GM12878 (cell line): Measurements from ENCODE around the gene ZSCAN22. TPM values are rescaled to one million over a fixed set of nuclear protein-coding genes. Genes with fewer than 3 reads are reported as not detected.
"Not testable (repeated sequence)": the region's sequence is repeated elsewhere in the genome, so short reads cannot be mapped to it uniquely, and the experiment has no call there.

ENCODE experiments used
- ATAC-seq: fragments of 200-7000 bp; cut with Tn5 transposase; 3 replicates; pipeline ENCODE4 v1.9.1; 2020; ENCODE audit warnings: mild to moderate bottlenecking, moderate library complexity
- BruUV-seq: library from RNA; stranded (reverse); fragments of 400-500 nt; replicated peaks from 2 replicates; lab custom pipeline; 2021; lab: Mats Ljungman, UMichigan
- CTCF ChIA-PET: fragments of 300-600 bp; sonication (Branson Sonifier 250); formaldehyde crosslinking; extraction: SDS; loops from one replicate; lab custom pipeline; 2021; ENCODE audit warnings: inconsistent platforms; lab: Yijun Ruan, JAX
- POLR2A ChIA-PET: fragments of 350-600 bp; formaldehyde crosslinking; extraction: SDS; loops from one replicate; lab custom pipeline; 2021; ENCODE audit warnings: inconsistent platforms; lab: Charles Lee
- RAD21 ChIA-PET: fragments of 300-600 bp; sonication (Branson Sonifier 250); formaldehyde crosslinking; loops from one replicate; lab custom pipeline; 2023; ENCODE audit warnings: antibody characterized with exemption; ENCODE audit not compliant: unreplicated experiment; lab: Charles Lee
- SMC1A ChIA-PET: fragments of 300-600 bp; sonication (Branson Sonifier 250); formaldehyde crosslinking; loops from one replicate; lab custom pipeline; 2023; ENCODE audit not compliant: unreplicated experiment, uncharacterized antibody; lab: Charles Lee
- DNase-seq: peaks from one replicate; pipeline ENCODE4 v3.0.0-alpha.2; 2011; ENCODE audit warnings: low read depth, low spot score
- FAIRE-seq: peaks from 3 replicates; lab custom pipeline; 2011; peaks lifted over from hg19 to GRCh38; lab: Jason Lieb, UNC
- H2AFZ ChIP-seq: 2 replicates; pipeline ENCODE4 v1.6.0; 2011; ENCODE audit warnings: low read depth, low read length, control low read depth; ENCODE audit not compliant: control insufficient read depth
- H3K27ac ChIP-seq: 2 replicates; pipeline ENCODE4 v1.5.1; 2011; ENCODE audit warnings: control low read depth; ENCODE audit not compliant: control insufficient read depth, insufficient read depth
- H3K27me3 ChIP-seq, 2 experiments: replicated peaks in 1 of 2; 2 replicates each; pipeline versions ENCODE4 v1.6.0 to v1.6.1; 2011; ENCODE audit warnings: low read length in 1 of 2; ENCODE audit not compliant: control insufficient read depth in 2 of 2, insufficient read depth in 2 of 2
- H3K36me3 ChIP-seq, 2 experiments: 2 replicates each; pipeline ENCODE4 v1.5.1; 2011; ENCODE audit warnings: low read length in 1 of 2; ENCODE audit not compliant: control insufficient read depth in 2 of 2, insufficient read depth in 2 of 2
- H3K4me1 ChIP-seq: 2 replicates; pipeline ENCODE4 v1.6.1; 2011; ENCODE audit warnings: mild to moderate bottlenecking, low read length, moderate library complexity, mixed read lengths; ENCODE audit not compliant: control insufficient read depth, insufficient read depth
- H3K4me2 ChIP-seq: 2 replicates; pipeline ENCODE4 v1.6.0; 2011; ENCODE audit warnings: control low read depth; ENCODE audit not compliant: control insufficient read depth, insufficient read depth
- H3K4me3 ChIP-seq: fragments of 200-600 bp; sonication (generic); 2 replicates; pipeline ENCODE4 v1.5.1; 2016
- H3K79me2 ChIP-seq: 2 replicates; pipeline ENCODE4 v1.6.0; 2011; ENCODE audit warnings: low read length; ENCODE audit not compliant: control insufficient read depth, insufficient read depth
- H3K9ac ChIP-seq: 2 replicates; pipeline ENCODE4 v1.8.0; 2011; ENCODE audit warnings: low read length, control low read depth, mixed read lengths; ENCODE audit not compliant: control insufficient read depth, insufficient read depth
- H3K9me3 ChIP-seq: replicated peaks from 3 replicates; pipeline ENCODE4 v1.5.1; 2011; ENCODE audit warnings: mild to moderate bottlenecking, low read length; ENCODE audit not compliant: control insufficient read depth, insufficient read depth
- H4K20me1 ChIP-seq: 2 replicates; pipeline ENCODE4 v1.6.0; 2011; ENCODE audit not compliant: control insufficient read depth, insufficient read depth
- ESRRA ChIP-seq: IDR thresholded peaks from 2 replicates; pipeline ENCODE4 v1.6.1; 2012; ENCODE audit warnings: mild to moderate bottlenecking, low read length, improper control_type of control experiment
- IKZF1 ChIP-seq: fragments of 450-650 bp; conservative IDR thresholded peaks from 2 replicates; pipeline ENCODE4 v1.6.1; 2017; ENCODE audit warnings: antibody characterized with exemption, mild to moderate bottlenecking
- SREBF2 ChIP-seq: IDR thresholded peaks from 2 replicates; pipeline ENCODE4 v1.6.1; 2012; ENCODE audit warnings: mild to moderate bottlenecking, low read length
- TCF3 ChIP-seq: IDR thresholded peaks from 2 replicates; pipeline ENCODE4 v1.6.1; 2012; ENCODE audit warnings: low read depth, mild to moderate bottlenecking, low read length, borderline replicate concordance; ENCODE audit not compliant: insufficient read depth
- WGBS: methylation state at CpG from one replicate; pipeline ENCODE4 v1.1.6; 2016; ENCODE audit warnings: low lambda C conversion rate; ENCODE audit not compliant: insufficient replicate concordance, insufficient coverage; ENCODE audit errors: missing lambda C conversion rate; 5-methylcytosine and 5-hydroxymethylcytosine counted together
- in situ Hi-C: fragments of 300-500 bp; cut with MboI; formaldehyde crosslinking; loops from 9 replicates; pipeline ENCODE4 v1.14.3; 2018; ENCODE audit warnings: mixed read lengths
- intact Hi-C: fragments of 100-400 bp; cut with micrococcal nuclease; formaldehyde crosslinking; loops from one replicate; pipeline ENCODE4 v1.14.2; 2022; ENCODE audit not compliant: unreplicated experiment
- polyA plus RNA-seq, 11 experiments: library from polyadenylated mRNA; depleted of rRNA in 4 of 11; unstranded in 6 of 11; stranded (reverse) in 5 of 11; fragments of >200 nt; fragmentation: Nextera tagmentation in 4 of 11; fragmentation: Illumina TruSeq in 1 of 11; extraction: Ambion mirVana in 4 of 11; extraction: Trizol in 1 of 11; gene quantifications; 1 replicate in 1 of 11; 2 replicates in 10 of 11; pipeline versions ENCODE4 v1.2.1 to v1.2.3, GENCODE V29; 2011 to 2016; ENCODE audit warnings: inconsistent platforms in 2 of 11, missing spikeins in 2 of 11, low read depth in 1 of 11
- total RNA-seq, 4 experiments: library from RNA; depleted of rRNA in 3 of 4; stranded (reverse); fragments of >200 nt in 3 of 4; fragmentation: Illumina TruSeq in 1 of 4; extraction: Trizol in 1 of 4; gene quantifications; 2 replicates each; pipeline versions ENCODE4 v1.2.1 to v1.2.3, GENCODE V29; 2013 to 2021
- TF ChIP-seq, protein P1 (sequence below): fragments of 450-650 bp; IDR thresholded peaks from 2 replicates; pipeline ENCODE4 v1.6.1; 2016; ENCODE audit warnings: mild to moderate bottlenecking
- TF ChIP-seq, protein P2 (sequence below): fragments of 450-650 bp; IDR thresholded peaks from 2 replicates; pipeline ENCODE4 v1.6.1; 2017; ENCODE audit warnings: mild to moderate bottlenecking

The ZSCAN22 gene
- total and polyA plus RNA-seq, 10 of the 15 experiments (the other 5 are each of a cell fraction or from before 2014, with no cell fraction given) = 0.49 to 3.9 (median 2.6) TPM

DNA sequence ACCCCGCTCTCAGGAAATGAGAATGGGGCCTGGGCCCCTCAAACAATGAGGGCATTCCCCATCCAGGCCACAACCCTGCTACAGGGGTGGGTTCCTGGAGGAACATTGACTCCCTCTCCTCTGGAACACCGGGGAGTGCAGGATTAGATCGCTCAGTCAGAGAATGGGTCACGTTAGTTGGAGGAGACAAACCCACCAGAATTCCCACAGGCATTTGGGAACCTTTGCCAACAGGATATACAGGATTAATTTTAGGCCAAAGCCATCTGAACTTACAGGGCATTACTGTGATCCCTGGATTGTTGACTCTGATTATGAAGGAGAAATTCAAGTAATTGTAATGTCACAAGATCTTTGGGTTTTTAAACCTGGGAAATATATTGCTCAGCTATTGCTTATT lies 19.1 kb upstream of the ZSCAN22 start (continued):
- no peak for TF ChIP-seq SREBF2
- TF ChIP-seq ESRRA = no peak
- no peak for TF ChIP-seq IKZF1
- no peak for TF ChIP-seq TCF3
- TF ChIP-seq, protein P1, sequence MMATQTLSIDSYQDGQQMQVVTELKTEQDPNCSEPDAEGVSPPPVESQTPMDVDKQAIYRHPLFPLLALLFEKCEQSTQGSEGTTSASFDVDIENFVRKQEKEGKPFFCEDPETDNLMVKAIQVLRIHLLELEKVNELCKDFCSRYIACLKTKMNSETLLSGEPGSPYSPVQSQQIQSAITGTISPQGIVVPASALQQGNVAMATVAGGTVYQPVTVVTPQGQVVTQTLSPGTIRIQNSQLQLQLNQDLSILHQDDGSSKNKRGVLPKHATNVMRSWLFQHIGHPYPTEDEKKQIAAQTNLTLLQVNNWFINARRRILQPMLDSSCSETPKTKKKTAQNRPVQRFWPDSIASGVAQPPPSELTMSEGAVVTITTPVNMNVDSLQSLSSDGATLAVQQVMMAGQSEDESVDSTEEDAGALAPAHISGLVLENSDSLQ = no peak

DNA sequence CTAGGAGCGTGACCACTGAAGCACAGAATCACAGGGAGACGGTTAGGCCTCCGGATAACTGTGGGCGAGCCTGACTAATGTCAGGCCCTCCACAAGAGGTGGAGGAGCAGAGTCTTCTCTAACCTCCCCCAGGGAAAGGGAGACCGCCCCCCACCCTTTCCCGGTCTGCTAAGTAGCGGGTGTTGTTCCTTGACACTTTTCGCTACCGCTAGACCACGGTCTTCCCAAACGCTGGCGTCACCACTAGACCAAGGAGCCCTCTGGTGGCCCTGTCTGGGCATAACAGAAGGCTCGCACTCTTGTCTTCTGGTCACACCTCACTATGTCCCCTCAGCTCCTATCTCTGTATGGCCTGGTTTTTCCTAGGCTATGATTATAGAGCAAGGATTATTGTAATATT lies 16.1 kb upstream of the ZSCAN22 start:
- WGBS = 95% methylated on average over 13 of the region's 13 CpGs
- CTCF ChIA-PET, H3K4me2 ChIP-seq, H3K27ac ChIP-seq, H3K4me1 ChIP-seq, DNase-seq, RAD21 ChIA-PET, FAIRE-seq, H2AFZ ChIP-seq, H3K27me3 ChIP-seq, ATAC-seq, H3K9me3 ChIP-seq, H3K9ac ChIP-seq, BruUV-seq, intact Hi-C loops, H3K4me3 ChIP-seq, H4K20me1 ChIP-seq, in situ Hi-C loops, POLR2A ChIA-PET: not testable (repeated sequence)
- Histone ChIP-seq H3K36me3 (peaks cover 9 to 39% of the 10 kb centered on the region in 2 experiments), H3K79me2 (peaks cover 19% of the 10 kb centered on the region)
- TF ChIP-seq, protein P2, sequence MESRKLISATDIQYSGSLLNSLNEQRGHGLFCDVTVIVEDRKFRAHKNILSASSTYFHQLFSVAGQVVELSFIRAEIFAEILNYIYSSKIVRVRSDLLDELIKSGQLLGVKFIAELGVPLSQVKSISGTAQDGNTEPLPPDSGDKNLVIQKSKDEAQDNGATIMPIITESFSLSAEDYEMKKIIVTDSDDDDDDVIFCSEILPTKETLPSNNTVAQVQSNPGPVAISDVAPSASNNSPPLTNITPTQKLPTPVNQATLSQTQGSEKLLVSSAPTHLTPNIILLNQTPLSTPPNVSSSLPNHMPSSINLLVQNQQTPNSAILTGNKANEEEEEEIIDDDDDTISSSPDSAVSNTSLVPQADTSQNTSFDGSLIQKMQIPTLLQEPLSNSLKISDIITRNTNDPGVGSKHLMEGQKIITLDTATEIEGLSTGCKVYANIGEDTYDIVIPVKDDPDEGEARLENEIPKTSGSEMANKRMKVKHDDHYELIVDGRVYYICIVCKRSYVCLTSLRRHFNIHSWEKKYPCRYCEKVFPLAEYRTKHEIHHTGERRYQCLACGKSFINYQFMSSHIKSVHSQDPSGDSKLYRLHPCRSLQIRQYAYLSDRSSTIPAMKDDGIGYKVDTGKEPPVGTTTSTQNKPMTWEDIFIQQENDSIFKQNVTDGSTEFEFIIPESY = peak; percentile 96
- SMC1A ChIA-PET = interaction anchor here (1.4 kb wide), 1 partner anchor 36 kb away, joined by 4 read pairs; no protein-coding TSS in a partner anchor
